HepG2 (cell line): ENCODE data around the gene NKIRAS1. TPM values are rescaled to one million over a fixed set of nuclear protein-coding genes. Genes with fewer than 3 reads are reported as not detected.

Source experiments
- ATAD3A ChIP-seq: sonication (generic); formaldehyde crosslinking; IDR thresholded peaks from 2 replicates; pipeline ENCODE4 v1.4.0; 2020; ENCODE audit warnings: missing genetic modification reagents
- ATF1 ChIP-seq: IDR thresholded peaks from 2 replicates; pipeline ENCODE4 v1.6.1; 2016; ENCODE audit warnings: mild to moderate bottlenecking, control low read depth
- CENPT ChIP-seq: sonication (generic); formaldehyde crosslinking; IDR thresholded peaks from 2 replicates; pipeline ENCODE4 v1.8.0; 2022; ENCODE audit warnings: low read depth, mild to moderate bottlenecking, moderate library complexity, missing genetic modification reagents
- EHMT2 ChIP-seq: fragments of 200-600 bp; sonication (generic); IDR thresholded peaks from 2 replicates; pipeline ENCODE4 v1.7.0; 2017; ENCODE audit warnings: antibody characterized with exemption, low read depth, low read length, borderline replicate concordance
- EP300 ChIP-seq, 3 experiments: sonication (generic) in 1 of 3; formaldehyde crosslinking in 1 of 3; IDR thresholded peaks; 2 replicates each; pipeline versions ENCODE4 v1.5.1 to v1.6.1; 2011 to 2020; ENCODE audit warnings: low read depth in 2 of 3, low read length in 2 of 3, borderline replicate concordance in 1 of 3, improper control_type of control experiment in 1 of 3, mild to moderate bottlenecking in 1 of 3, missing genetic modification reagents in 1 of 3, moderate library complexity in 1 of 3
- FOXK1 ChIP-seq: sonication (generic); formaldehyde crosslinking; IDR thresholded peaks from 2 replicates; pipeline ENCODE4 v1.4.0; 2020; ENCODE audit warnings: low read depth, missing genetic modification reagents, borderline replicate concordance
- JDP2 ChIP-seq: sonication (generic); formaldehyde crosslinking; IDR thresholded peaks from 2 replicates; pipeline ENCODE4 v1.8.1; 2022; ENCODE audit warnings: missing genetic modification reagents, borderline replicate concordance
- MED13 ChIP-seq: sonication (generic); formaldehyde crosslinking; IDR thresholded peaks from 2 replicates; pipeline ENCODE4 v1.5.0; 2020; ENCODE audit warnings: missing genetic modification reagents
- NFKBIZ ChIP-seq: IDR thresholded peaks from 2 replicates; pipeline ENCODE4 v1.6.1; 2018; ENCODE audit warnings: missing genetic modification reagents, missing compliant biosample characterization
- PATZ1 ChIP-seq: sonication (generic); formaldehyde crosslinking; IDR thresholded peaks from 2 replicates; pipeline ENCODE4 v1.4.0; 2020; ENCODE audit warnings: missing genetic modification reagents
- REST ChIP-seq, 2 experiments: IDR thresholded peaks; 2 replicates each; pipeline ENCODE4 v1.6.1; 2011 to 2012; ENCODE audit warnings: low read length in 2 of 2, borderline replicate concordance in 1 of 2, low read depth in 1 of 2, mild to moderate bottlenecking in 1 of 2, moderate library complexity in 1 of 2
- SIN3B ChIP-seq: fragments of 150-350 bp; IDR thresholded peaks from 2 replicates; pipeline ENCODE4 v1.6.1; 2014; ENCODE audit warnings: low read length
- SRSF4 ChIP-seq: fragments of 200-400 bp; formaldehyde crosslinking; IDR thresholded peaks from one replicate; pipeline ENCODE4 v1.6.1; 2018; ENCODE audit warnings: mild to moderate bottlenecking, low read depth, low read length, moderate library complexity; ENCODE audit not compliant: poor library complexity, severe bottlenecking
- TAF1 ChIP-seq: sonication (generic); formaldehyde crosslinking; IDR thresholded peaks from 2 replicates; pipeline ENCODE4 v1.4.0; 2020; ENCODE audit warnings: missing genetic modification reagents
- ZFY ChIP-seq: sonication (generic); formaldehyde crosslinking; IDR thresholded peaks from 2 replicates; pipeline ENCODE4 v1.4.0; 2020; ENCODE audit warnings: missing genetic modification reagents
- ZNF276 ChIP-seq: sonication (generic); formaldehyde crosslinking; IDR thresholded peaks from 2 replicates; pipeline ENCODE4 v1.4.0; 2020; ENCODE audit warnings: mild to moderate bottlenecking, low read depth, missing genetic modification reagents
- ZNF557 ChIP-seq: sonication (generic); formaldehyde crosslinking; IDR thresholded peaks from 2 replicates; pipeline ENCODE4 v1.4.0; 2020; ENCODE audit warnings: missing genetic modification reagents
- ZNF558 ChIP-seq: sonication (generic); formaldehyde crosslinking; IDR thresholded peaks from 2 replicates; pipeline ENCODE4 v1.9.0; 2022; ENCODE audit warnings: mild to moderate bottlenecking, missing genetic modification reagents, borderline replicate concordance
- ZNF589 ChIP-seq: sonication (generic); formaldehyde crosslinking; conservative IDR thresholded peaks from 2 replicates; pipeline ENCODE4 v1.8.0; 2022; ENCODE audit warnings: mild to moderate bottlenecking, moderate library complexity, missing genetic modification reagents
- ZNF597 ChIP-seq: sonication (generic); formaldehyde crosslinking; IDR thresholded peaks from 2 replicates; pipeline ENCODE4 v1.5.0; 2020; ENCODE audit warnings: missing genetic modification reagents
- ZNF766 ChIP-seq: sonication (generic); formaldehyde crosslinking; IDR thresholded peaks from 2 replicates; pipeline ENCODE4 v1.5.0; 2020; ENCODE audit warnings: missing genetic modification reagents, borderline replicate concordance
- polyA plus RNA-seq, 8 experiments: library from polyadenylated mRNA; depleted of rRNA in 3 of 8; stranded (reverse) in 7 of 8; unstranded in 1 of 8; fragments of >200 nt; fragmentation: Illumina TruSeq in 4 of 8; extraction: Trizol in 4 of 8; gene quantifications; 2 replicates each; pipeline versions ENCODE4 v1.2.1 to v1.2.3, GENCODE V29; 2011 to 2016; ENCODE audit warnings: low read depth in 4 of 8, missing spikeins in 1 of 8, mixed read lengths in 1 of 8; ENCODE audit not compliant: insufficient read depth in 1 of 8
- total RNA-seq, 5 experiments: library from RNA; depleted of rRNA; stranded (reverse); fragments of >200 nt; fragmentation: Illumina TruSeq; extraction: Trizol; gene quantifications; 2 replicates each; pipeline ENCODE4 v1.2.3, GENCODE V29; 2016; ENCODE audit warnings: low read depth in 1 of 5

Gene NKIRAS1
- total and polyA plus RNA-seq, 2 of the 13 experiments (the other 11 are each of a cell fraction or from before 2014, with no cell fraction given), result 4.3 to 8.0 TPM

- TF ChIP-seq ZNF597 (CRISPR knock-in tag) (no peak), NFKBIZ (no peak), ZFY (CRISPR knock-in tag) (peak; percentile 59; the same call in 1 of the 2 replicates), ATAD3A (CRISPR knock-in tag) (no peak), ZNF766 (CRISPR knock-in tag) (no peak), JDP2 (CRISPR knock-in tag) (peak; percentile 74; the same call in 1 of the 2 replicates), ATF1 (CRISPR knock-in tag) (no peak), REST (IDR thresholded peaks at IDR 0.05; ENCODE audit: borderline replicate concordance in 1 of 2, low read depth in 1 of 2, low read length in 2 of 2) (no peak), EP300 (IDR thresholded peaks at IDR 0.05; ENCODE audit: low read depth in 2 of 2, low read length in 2 of 2) (peak in 1 of 2 experiments; percentile 41; a peak in 1 of 4 replicates), EP300 (CRISPR knock-in tag; IDR thresholded peaks at IDR 0.05; ENCODE audit: borderline replicate concordance) (0 out of 2 replicates have a peak, but pooled peaks have one; percentile 35), MED13 (CRISPR knock-in tag) (no peak), ZNF557 (CRISPR knock-in tag) (0 out of 2 replicates have a peak, but pooled peaks have one; percentile 16), PATZ1 (CRISPR knock-in tag) (peak; percentile 59; the same call in 1 of the 2 replicates), CENPT (CRISPR knock-in tag) (no peak), ZNF589 (CRISPR knock-in tag) (peak; percentile 62; the same call in 1 of the 2 replicates), ZNF558 (CRISPR knock-in tag) (peak; percentile 33; the same call in 1 of the 2 replicates), TAF1 (CRISPR knock-in tag) (no peak), ZNF276 (CRISPR knock-in tag) (no peak), SIN3B (no peak), EHMT2 (no peak), SRSF4 (no peak), FOXK1 (CRISPR knock-in tag) (peak; percentile 99)
Measured at GRCh38 chr3:23945663-23945912, 28.8 kb upstream of the NKIRAS1 start (continued).
